GM21529 (cell line): Measurements from ENCODE around the gene MGAT4B.

Source experiments
- ATAC-seq: cut with Tn5 transposase; IDR thresholded peaks from one replicate; pipeline ENCODE4 v1.9.1; 2021; ENCODE audit not compliant: unreplicated experiment

MGAT4B gene

GRCh38 chr5:179749857-179750508 lies 56.7 kb downstream of the MGAT4B start:
- ATAC-seq, result no peak

- ATAC-seq, result no peak
Observed at GRCh38 chr5:179747811-179748210, 58.9 kb downstream of the MGAT4B start.
